Upper lobe of left lung (tissue), 6 donors: Measurements from ENCODE around the gene MAZ. TPM values are rescaled to one million over a fixed set of nuclear protein-coding genes. Genes with fewer than 3 reads are reported as not detected.

Source experiments
- ATAC-seq, 2 donors: fragments of 200-7000 bp; cut with Tn5 transposase; one replicate each; pipeline ENCODE4 v1.9.1; 2022; ENCODE audit warnings: mild to moderate bottlenecking in 2 of 2, moderate library complexity in 2 of 2; ENCODE audit not compliant: low FRiP score in 2 of 2
- DNase-seq, 2 donors: peaks; one replicate each; pipeline ENCODE4 v3.0.0-alpha.2; 2019 to 2020
- H3K27ac ChIP-seq, 4 donors: fragments of 200-600 bp; sonication (generic); one replicate each; pipeline ENCODE4 v1.5.1; 2016 to 2019
- H3K27me3 ChIP-seq, 4 donors: fragments of 200-600 bp; sonication (generic); one replicate each; pipeline ENCODE4 v1.5.1; 2017 to 2019
- H3K36me3 ChIP-seq, 4 donors: fragments of 200-600 bp; sonication (generic); one replicate each; pipeline ENCODE4 v1.5.1; 2016 to 2019
- H3K4me1 ChIP-seq, 4 donors: fragments of 200-600 bp; sonication (generic); one replicate each; pipeline ENCODE4 v1.5.1; 2018 to 2019
- H3K4me3 ChIP-seq, 4 donors: fragments of 200-600 bp; sonication (generic); one replicate each; pipeline ENCODE4 v1.5.1; 2017 to 2019; ENCODE audit warnings: mild to moderate bottlenecking in 2 of 4, moderate library complexity in 1 of 4
- H3K9me3 ChIP-seq, 4 donors: fragments of 200-600 bp; sonication (generic); one replicate each; pipeline ENCODE4 v1.5.1; 2018 to 2019
- EP300 ChIP-seq, 4 donors: sonication (generic); formaldehyde crosslinking; IDR thresholded peaks; one replicate each; pipeline ENCODE4 v1.5.1; 2017; ENCODE audit warnings: antibody characterized with exemption in 4 of 4, control low read depth in 2 of 4
- POLR2A ChIP-seq, 4 donors: fragments of 450-650 bp; IDR thresholded peaks; one replicate each; pipeline ENCODE4 v1.5.1; 2016 to 2017; ENCODE audit warnings: antibody characterized with exemption in 4 of 4, mild to moderate bottlenecking in 2 of 4
- POLR2AphosphoS5 ChIP-seq, 2 donors: sonication (generic); formaldehyde crosslinking; IDR thresholded peaks; one replicate each; pipeline ENCODE4 v1.5.1; 2017; ENCODE audit warnings: antibody characterized with exemption in 2 of 2
- WGBS, 2 donors: methylation state at CpG; one replicate each; pipeline ENCODE4 v1.1.5; 2017 to 2018; 5-methylcytosine and 5-hydroxymethylcytosine counted together
- total RNA-seq, 6 donors: library from RNA; depleted of rRNA in 4 of 6; stranded (reverse); fragments of >200 nt in 4 of 6; gene quantifications; one replicate each; pipeline versions ENCODE4 v1.1.0 to v1.2.1, GENCODE V29; 2016 to 2021
- TF ChIP-seq, protein P1 (sequence below), 6 experiments: fragments of 450-650 bp in 4 of 6; fragments of 200-600 bp in 2 of 6; sonication (generic) in 2 of 6; IDR thresholded peaks; one replicate each; pipeline ENCODE4 v1.5.1; 2016 to 2019; ENCODE audit warnings: antibody characterized with exemption in 6 of 6
- donor health status: DM: no; HTN: no; CAD: no; lungs with moderate emphysema.
- donor health status: DM: no; HTN: yes; CAD: no; lungs with severe emphysema.

MAZ gene
- total RNA-seq, 6 donors from 2014 or later = 83.7 to 232 (median 165) TPM

DNA sequence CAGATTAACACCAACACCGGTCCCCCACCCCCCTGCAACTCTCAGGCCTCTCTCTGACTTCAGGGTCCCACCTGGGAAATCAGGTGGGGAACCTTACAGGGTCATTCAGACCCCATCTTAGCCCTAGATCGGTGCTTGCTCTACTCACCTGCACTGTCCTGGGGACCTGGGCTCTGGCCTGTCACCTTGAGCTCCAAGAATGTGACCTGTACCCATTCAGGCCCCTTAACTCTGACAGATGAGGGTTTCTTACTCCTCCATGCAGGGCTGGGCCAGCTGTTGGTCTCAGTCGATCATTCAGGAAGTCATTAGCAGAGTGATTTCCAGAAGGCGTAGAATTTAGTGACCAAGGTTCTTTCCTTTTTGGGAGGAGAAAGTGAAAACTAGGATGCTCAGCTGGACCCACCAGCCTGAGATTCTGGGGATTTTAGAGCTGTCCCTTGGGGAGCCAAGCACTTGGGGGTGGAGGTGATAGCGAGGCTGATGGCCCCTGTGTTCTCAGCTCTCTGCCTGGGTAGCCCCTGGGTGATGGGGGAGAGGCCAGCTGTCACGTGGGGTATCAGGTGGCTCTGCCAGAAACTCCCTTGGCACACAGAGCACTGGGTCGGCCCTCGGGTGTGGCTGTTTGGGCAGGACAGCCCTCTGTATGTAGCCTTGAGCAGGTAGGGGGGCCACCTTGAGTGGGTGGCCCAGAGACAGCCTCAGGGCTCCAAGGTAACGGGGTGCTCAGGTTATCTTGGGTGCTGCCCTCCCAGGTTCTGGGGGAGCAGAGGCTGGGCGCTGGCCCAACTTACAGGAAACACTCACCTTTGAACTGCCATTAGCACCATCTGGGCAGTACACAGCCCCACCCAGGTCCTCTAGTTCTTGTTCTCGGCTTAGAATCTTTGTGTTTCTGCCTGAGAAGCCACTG is 14.7 kb downstream of the MAZ start:
- DNase-seq = peak; percentile 47 to 92
- TF ChIP-seq EP300 (IDR thresholded peaks at IDR 0.05) (no peak), POLR2A (IDR thresholded peaks at IDR 0.05) (peak in 3 of 4 donors; percentile 48 to 76 (median 60)), POLR2AphosphoS5 (IDR thresholded peaks at IDR 0.05) (peak; percentile 48 to 87)
- TF ChIP-seq, protein P1, sequence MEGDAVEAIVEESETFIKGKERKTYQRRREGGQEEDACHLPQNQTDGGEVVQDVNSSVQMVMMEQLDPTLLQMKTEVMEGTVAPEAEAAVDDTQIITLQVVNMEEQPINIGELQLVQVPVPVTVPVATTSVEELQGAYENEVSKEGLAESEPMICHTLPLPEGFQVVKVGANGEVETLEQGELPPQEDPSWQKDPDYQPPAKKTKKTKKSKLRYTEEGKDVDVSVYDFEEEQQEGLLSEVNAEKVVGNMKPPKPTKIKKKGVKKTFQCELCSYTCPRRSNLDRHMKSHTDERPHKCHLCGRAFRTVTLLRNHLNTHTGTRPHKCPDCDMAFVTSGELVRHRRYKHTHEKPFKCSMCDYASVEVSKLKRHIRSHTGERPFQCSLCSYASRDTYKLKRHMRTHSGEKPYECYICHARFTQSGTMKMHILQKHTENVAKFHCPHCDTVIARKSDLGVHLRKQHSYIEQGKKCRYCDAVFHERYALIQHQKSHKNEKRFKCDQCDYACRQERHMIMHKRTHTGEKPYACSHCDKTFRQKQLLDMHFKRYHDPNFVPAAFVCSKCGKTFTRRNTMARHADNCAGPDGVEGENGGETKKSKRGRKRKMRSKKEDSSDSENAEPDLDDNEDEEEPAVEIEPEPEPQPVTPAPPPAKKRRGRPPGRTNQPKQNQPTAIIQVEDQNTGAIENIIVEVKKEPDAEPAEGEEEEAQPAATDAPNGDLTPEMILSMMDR (IDR thresholded peaks at IDR 0.05) = no peak

DNA sequence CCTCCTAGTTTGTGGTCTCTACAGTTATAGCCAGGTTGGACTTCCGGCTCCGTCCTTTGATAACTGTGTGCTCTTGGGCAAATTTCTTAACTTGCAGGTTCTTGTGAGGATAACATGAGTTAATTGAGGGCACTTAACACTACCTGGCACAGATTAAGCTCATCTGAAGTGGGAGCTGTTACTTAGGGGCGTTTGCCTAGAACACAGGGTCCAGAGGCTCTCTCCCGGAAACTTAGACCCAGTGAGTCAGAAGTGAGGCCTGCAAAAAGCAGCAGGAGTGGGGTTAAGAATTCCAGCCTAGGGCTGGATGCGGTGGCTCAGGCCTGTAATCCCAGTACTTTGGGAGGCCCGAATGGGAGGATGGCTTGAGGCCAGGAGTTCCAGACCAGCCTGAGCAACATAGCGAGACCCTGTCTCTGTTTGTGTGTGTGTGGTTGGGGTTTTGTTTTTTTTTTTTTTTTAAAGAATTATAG is 15.3 kb downstream of the MAZ start:
- Histone ChIP-seq H3K36me3 (peaks cover 0 to 19% (median 5%) of the 10 kb centered on the region in 4 donors), H3K27ac (peak overlapping the region; percentile 91 to 93 (median 92)), H3K4me3 (peak overlapping the region; percentile 41 to 82 (median 73)), H3K27me3 (no peaks in the 10 kb centered on the region), H3K9me3 (no peaks in the 10 kb centered on the region), H3K4me1 (peaks cover 77 to 93% (median 84%) of the 10 kb centered on the region in 4 donors)
- ATAC-seq = peak; percentile 61 to 74
- WGBS, 2 donors = 50 to 57% methylated on average over 6 to 7 of the region's 7 CpGs
- TF ChIP-seq, protein P1 (IDR thresholded peaks at IDR 0.05) = no peak
- peak in 1 of 4 donors; percentile 55 for TF ChIP-seq EP300 (IDR thresholded peaks at IDR 0.05)
- peak in 1 of 2 donors; percentile 41 for TF ChIP-seq POLR2AphosphoS5 (IDR thresholded peaks at IDR 0.05)
- no peak for TF ChIP-seq POLR2A (IDR thresholded peaks at IDR 0.05)
- DNase-seq = peak in 1 of 2 donors; percentile 83

More for the DNA sequence above, 14.7 kb downstream of the MAZ start:
- peaks cover 73 to 87% (median 79%) of the 10 kb centered on the region in 4 donors for H3K4me1 ChIP-seq
- H3K4me3 ChIP-seq = peak overlapping the region; percentile 41 to 82 (median 73)
- 18 to 25% methylated on average over 8 to 11 of the region's 11 CpGs for WGBS, 2 donors
- no peaks in the 10 kb centered on the region for H3K9me3 ChIP-seq
- H3K27me3 ChIP-seq = no peaks in the 10 kb centered on the region
- peak overlapping the region; percentile 91 to 93 (median 92) for H3K27ac ChIP-seq
- H3K36me3 ChIP-seq = peaks cover 0 to 19% (median 5%) of the 10 kb centered on the region in 4 donors
- peak; percentile 37 to 76 for ATAC-seq

DNA sequence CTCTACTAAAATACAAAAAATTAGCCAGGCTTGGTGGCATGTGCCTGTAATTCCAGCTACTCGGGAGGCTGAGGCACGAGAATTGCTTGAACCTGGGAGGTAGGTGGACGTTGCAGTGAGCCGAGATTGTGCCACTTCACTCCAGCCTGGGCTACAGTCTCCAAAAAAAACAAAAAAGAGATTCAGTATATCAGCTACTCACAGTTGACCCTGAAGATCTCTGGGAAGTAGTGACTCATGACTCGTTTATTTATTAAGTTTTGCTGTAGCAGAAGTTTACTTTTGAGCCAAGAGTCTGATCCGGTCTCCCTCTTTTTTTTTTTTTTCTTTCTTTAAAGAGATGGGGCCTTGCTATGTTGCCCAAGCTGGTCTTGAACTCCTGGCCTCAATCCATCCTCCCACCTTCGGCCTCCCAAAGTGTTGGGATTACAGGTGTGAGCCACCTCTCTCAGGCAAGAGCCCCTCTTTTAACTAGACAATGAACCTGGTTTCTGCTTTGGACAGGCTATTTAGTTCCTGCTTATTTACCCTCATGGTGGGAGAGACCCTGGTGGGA is 18.3 kb downstream of the MAZ start:
- peaks cover 60 to 93% (median 82%) of the 10 kb centered on the region in 4 donors for H3K4me1 ChIP-seq
- H3K27me3 ChIP-seq = no peaks in the 10 kb centered on the region
- H3K9me3 ChIP-seq = no peaks in the 10 kb centered on the region
- peaks cover 0 to 6% (median under 1%) of the 10 kb centered on the region in 4 donors for H3K36me3 ChIP-seq
- TF ChIP-seq EP300 (IDR thresholded peaks at IDR 0.05) (peak in 1 of 4 donors; percentile 51), POLR2A (IDR thresholded peaks at IDR 0.05) (no peak)
- peak overlapping the region in 1 of 4 donors; percentile 10 for H3K4me3 ChIP-seq
- peak overlapping the region; percentile 60 to 93 (median 88) for H3K27ac ChIP-seq
- ATAC-seq (peak in 1 of 2 donors; percentile 58), DNase-seq (no peak)
- 29 to 39% methylated on average over 5 to 7 of the region's 7 CpGs for WGBS, 2 donors

DNA sequence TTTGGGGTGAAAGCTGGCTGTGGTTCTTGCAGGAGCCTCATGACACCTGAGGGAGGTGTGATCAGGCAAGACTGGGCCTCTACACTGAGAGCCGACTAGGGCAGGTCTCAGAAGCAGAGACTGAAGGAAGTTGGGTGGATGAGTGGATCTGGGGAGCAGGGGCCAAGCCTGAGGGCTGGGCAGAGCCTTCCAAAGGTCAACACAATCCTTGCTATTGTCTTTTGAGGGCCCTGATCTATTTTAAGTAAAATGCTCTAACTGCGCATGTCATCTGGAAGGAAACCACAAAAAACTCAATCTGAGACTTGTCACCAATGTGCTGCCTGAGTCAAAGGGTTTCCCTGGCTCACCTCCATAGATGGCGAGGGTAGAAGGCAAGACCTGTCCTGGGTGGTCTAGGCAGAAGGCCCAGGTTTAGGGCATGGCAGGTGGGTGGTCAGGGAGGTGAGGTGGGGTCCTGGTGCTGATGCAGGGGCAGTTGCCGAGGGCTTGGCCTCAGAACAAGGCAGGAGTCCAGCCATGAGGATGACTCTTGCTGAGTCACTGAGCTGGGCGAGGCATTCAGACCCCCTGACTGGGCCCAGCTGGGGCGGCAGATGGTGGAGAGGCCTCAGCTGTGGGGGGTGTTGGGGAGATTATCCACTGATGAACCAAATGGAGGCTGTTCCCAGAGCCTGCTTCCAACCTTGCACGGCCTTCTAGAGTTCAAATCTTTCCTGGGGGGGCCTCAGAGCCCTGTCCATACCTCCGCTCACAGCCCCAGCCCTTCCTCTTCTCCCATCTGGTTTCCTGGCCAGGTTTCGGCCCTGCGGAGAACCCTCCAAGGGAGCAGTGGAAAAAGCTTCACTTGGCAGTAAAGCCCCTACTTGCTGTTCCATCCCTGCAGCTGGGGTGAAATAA is 19.1 kb downstream of the MAZ start:
- no peaks in the 10 kb centered on the region for H3K27me3 ChIP-seq
- H3K27ac ChIP-seq = peak overlapping the region; percentile 60 to 93 (median 88)
- H3K4me3 ChIP-seq = peak overlapping the region in 2 of 4 donors; percentile 4 to 10
- no peaks in the 10 kb centered on the region for H3K9me3 ChIP-seq
- TF ChIP-seq POLR2AphosphoS5 (IDR thresholded peaks at IDR 0.05) = peak in 1 of 2 donors; percentile 18
- no peak for TF ChIP-seq POLR2A (IDR thresholded peaks at IDR 0.05)
- H3K4me1 ChIP-seq = peaks cover 54 to 94% (median 81%) of the 10 kb centered on the region in 4 donors
- 61 to 65% methylated on average over 6 to 10 of the region's 10 CpGs for WGBS, 2 donors
- H3K36me3 ChIP-seq = peaks cover 0 to 13% (median 2%) of the 10 kb centered on the region in 4 donors
- DNase-seq (no peak), ATAC-seq (peak in 1 of 2 donors; percentile 83)

DNA sequence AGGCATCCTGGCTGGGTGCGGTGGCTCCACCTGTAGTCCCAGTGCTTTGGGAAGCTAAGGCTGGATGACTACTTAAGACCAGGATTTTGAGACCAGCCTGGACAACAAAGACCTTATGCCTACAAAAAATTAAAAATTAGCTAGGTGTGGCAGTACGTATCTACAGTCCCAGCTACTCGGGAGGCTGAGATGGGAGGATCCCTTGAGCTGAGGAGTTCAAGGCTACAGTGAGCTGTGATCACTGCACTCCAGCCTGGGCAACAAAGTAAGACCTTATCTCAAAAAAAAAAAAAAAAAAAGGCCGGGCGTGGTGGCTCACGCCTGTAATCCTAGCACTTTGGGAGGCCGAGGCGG is 20.0 kb downstream of the MAZ start:
- no peak overlapping the region for H3K4me3 ChIP-seq
- DNase-seq = no peak
- ATAC-seq = no peak
- TF ChIP-seq POLR2AphosphoS5 (IDR thresholded peaks at IDR 0.05) (no peak), POLR2A (IDR thresholded peaks at IDR 0.05) (no peak), EP300 (IDR thresholded peaks at IDR 0.05) (no peak)
- TF ChIP-seq, protein P1 (IDR thresholded peaks at IDR 0.05) = no peak
- 90% methylated on average over 7 to 8 of the region's 8 CpGs for WGBS, 2 donors
- H3K36me3 ChIP-seq = peaks cover 0 to 22% (median 12%) of the 10 kb centered on the region in 4 donors
- H3K27me3 ChIP-seq = no peaks in the 10 kb centered on the region
- H3K27ac ChIP-seq = peak overlapping the region in 3 of 4 donors; percentile 83 to 93 (median 93)
- H3K9me3 ChIP-seq = no peaks in the 10 kb centered on the region
- H3K4me1 ChIP-seq = peaks cover 49 to 86% (median 79%) of the 10 kb centered on the region in 4 donors
